PFSK-1 (cell line): ENCODE results near the gene CLN5.

Experiments used
- FOXP2 ChIP-seq: optimal IDR thresholded peaks from 2 replicates; pipeline ENCODE3; 2011; ENCODE audit warnings: borderline replicate concordance, control low read depth, inconsistent platforms; ENCODE audit not compliant: insufficient read depth; ENCODE audit errors: extremely low read length, extremely low read depth
- POLR2AphosphoS5 ChIP-seq: IDR thresholded peaks from 2 replicates; pipeline ENCODE4 v1.6.1; 2012; ENCODE audit warnings: low read depth, mild to moderate bottlenecking, control low read depth, low read length, moderate library complexity
- REST ChIP-seq, 2 experiments: IDR thresholded peaks; 2 replicates each; pipeline versions ENCODE4 v1.6.1 to v1.8.0; 2011 to 2012; ENCODE audit warnings: low read depth in 2 of 2, low read length in 2 of 2, control low read depth in 1 of 2, inconsistent platforms in 1 of 2, mild to moderate bottlenecking in 1 of 2, moderate library complexity in 1 of 2; ENCODE audit not compliant: insufficient read depth in 1 of 2
- SIN3A ChIP-seq: IDR thresholded peaks from 2 replicates; pipeline ENCODE4 v1.6.1; 2012; ENCODE audit warnings: mild to moderate bottlenecking, low read length, moderate library complexity, borderline replicate concordance; ENCODE audit not compliant: insufficient read depth
- TAF1 ChIP-seq: IDR thresholded peaks from 2 replicates; pipeline ENCODE4 v1.6.1; 2012; ENCODE audit warnings: low read length, control low read depth, borderline replicate concordance; ENCODE audit not compliant: insufficient read depth

CLN5 gene

DNA sequence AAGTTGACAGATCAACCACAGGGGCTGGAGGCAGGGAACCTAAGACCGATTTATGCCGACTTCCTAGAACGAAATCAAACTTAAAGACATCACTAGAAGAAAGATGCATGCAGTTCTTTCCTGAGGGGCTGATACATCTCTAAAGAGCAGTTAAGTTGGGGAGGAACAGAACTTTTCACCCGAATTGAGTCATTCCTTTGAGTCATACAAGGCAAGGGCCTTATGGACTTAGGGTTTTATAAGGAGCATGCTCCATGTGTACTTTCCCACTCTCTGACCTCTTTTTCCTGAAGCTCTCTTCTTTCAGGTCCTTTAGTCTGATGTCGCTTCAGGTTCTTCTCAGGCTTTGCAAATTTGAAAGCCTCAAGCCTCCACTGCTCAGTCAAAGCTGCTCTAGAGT lies 43.0 kb downstream of the CLN5 start:
- no peak for TF ChIP-seq POLR2AphosphoS5
- TF ChIP-seq SIN3A: no peak
- no peak for TF ChIP-seq REST (IDR thresholded peaks at IDR 0.05; ENCODE audit: insufficient read depth in 1 of 2, low read depth in 2 of 2, low read length in 2 of 2)
- TF ChIP-seq TAF1: no peak
- no peak for TF ChIP-seq FOXP2

DNA sequence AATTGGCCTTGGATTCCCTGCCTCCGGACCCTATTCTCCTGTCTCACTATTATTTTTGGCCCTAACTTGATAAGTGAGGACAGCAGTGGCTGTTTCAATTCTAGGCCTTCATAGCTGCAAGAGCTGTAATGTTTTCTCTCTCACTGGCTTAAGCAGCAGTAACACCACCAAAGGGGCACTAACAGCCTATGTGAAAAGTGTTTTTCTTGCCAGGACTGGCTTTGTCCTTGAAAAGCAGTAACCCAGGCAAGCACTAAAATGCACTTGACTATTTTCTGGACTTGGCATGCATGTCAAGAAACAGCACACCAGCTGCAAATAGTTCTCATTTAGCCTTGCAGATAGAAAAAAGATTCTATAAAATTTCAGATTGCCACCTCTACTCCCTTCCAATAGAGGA lies 44.4 kb downstream of the CLN5 start:
- no peak for TF ChIP-seq REST (IDR thresholded peaks at IDR 0.05; ENCODE audit: insufficient read depth in 1 of 2, low read depth in 2 of 2, low read length in 2 of 2)
- TF ChIP-seq SIN3A: no peak
- no peak for TF ChIP-seq FOXP2
- TF ChIP-seq TAF1: no peak
- no peak for TF ChIP-seq POLR2AphosphoS5

DNA sequence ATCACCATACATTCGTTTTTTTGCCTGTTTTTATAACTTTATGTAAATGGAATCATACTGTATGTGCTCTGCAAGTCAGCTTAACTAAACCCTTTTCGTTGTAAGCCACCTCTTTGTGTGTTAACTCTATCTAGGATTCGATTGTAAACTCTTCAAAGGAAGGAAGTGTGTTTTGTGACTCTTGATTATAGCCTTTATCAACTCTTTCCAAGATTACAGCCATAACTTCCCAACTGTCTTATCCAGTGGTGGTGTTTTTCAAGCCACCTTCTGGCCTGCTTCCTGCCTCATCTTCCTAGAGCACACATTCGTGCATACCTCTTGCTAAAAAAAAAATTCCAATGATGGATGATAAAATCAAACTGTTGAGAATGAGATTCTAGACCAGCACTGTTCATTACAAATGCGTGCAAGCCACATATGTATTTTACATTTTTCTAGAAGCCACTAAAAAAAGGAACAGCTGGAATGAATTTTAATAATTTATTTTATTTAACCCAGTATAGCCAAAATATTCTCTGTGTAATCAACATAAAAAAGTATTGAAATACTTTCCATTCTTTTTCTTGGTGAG lies 47.1 kb downstream of the CLN5 start:
- no peak for TF ChIP-seq FOXP2
- no peak for TF ChIP-seq TAF1
- TF ChIP-seq SIN3A: no peak
- no peak for TF ChIP-seq POLR2AphosphoS5
- no peak for TF ChIP-seq REST (IDR thresholded peaks at IDR 0.05; ENCODE audit: insufficient read depth in 1 of 2, low read depth in 2 of 2, low read length in 2 of 2)

DNA sequence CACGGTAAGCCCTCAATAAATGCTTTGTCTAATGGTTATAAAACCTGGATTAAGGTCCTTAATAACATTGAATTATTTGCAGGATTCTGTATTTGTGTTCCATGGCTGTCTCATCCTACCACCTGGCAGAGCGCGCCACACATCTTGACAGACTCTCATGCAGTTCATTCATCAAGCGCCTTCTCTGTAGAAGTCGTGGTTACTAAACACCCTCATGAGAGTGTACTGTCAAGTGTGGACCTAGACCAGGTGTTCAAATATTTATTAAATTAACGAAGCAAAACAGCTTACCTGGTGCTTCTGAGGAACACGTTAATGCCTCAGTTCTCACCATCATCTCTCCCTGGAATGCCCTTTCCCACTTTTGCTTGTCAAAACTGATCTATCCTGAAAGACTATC lies 48.2 kb downstream of the CLN5 start:
- TF ChIP-seq POLR2AphosphoS5 (no peak), FOXP2 (no peak), SIN3A (no peak), TAF1 (no peak), REST (IDR thresholded peaks at IDR 0.05; ENCODE audit: insufficient read depth in 1 of 2, low read depth in 2 of 2, low read length in 2 of 2) (no peak)

- no peak for TF ChIP-seq REST (IDR thresholded peaks at IDR 0.05; ENCODE audit: insufficient read depth in 1 of 2, low read depth in 2 of 2, low read length in 2 of 2)
- TF ChIP-seq SIN3A: no peak
- no peak for TF ChIP-seq TAF1
- no peak for TF ChIP-seq POLR2AphosphoS5
- no peak for TF ChIP-seq FOXP2
Measured at GRCh38 chr13:77040835-77041234, 49.0 kb downstream of the CLN5 start.
